Heart right ventricle (tissue), 16 donors: ENCODE data around the gene PLIN1. TPM values are rescaled to one million over a fixed set of nuclear protein-coding genes. Genes with fewer than 3 reads are reported as not detected.

Experiments used
- ATAC-seq, 8 donors: fragments of 200-7000 bp; cut with Tn5 transposase; one replicate each; pipeline ENCODE4 v1.9.1; 2020; ENCODE audit warnings: mild to moderate bottlenecking in 8 of 8, moderate library complexity in 8 of 8, moderate number of reproducible peaks in 1 of 8
- DNase-seq, 2 donors: peaks; one replicate each; pipeline ENCODE4 v3.0.0-alpha.2; 2020
- H3K27ac ChIP-seq, 10 donors: fragments of 200-600 bp; sonication (generic) in 2 of 10; one replicate each; pipeline versions ENCODE4 v1.5.0 to v1.8.0; 2020 to 2022; ENCODE audit warnings: mild to moderate bottlenecking in 3 of 10
- H3K27me3 ChIP-seq, 7 donors: fragments of 200-600 bp; one replicate each; pipeline ENCODE4 v1.8.0; 2021 to 2022; ENCODE audit warnings: mild to moderate bottlenecking in 2 of 7
- H3K36me3 ChIP-seq, 9 donors: fragments of 200-600 bp; sonication (generic) in 1 of 9; one replicate each; pipeline versions ENCODE4 v1.5.0 to v1.8.0; 2020 to 2022; ENCODE audit warnings: mild to moderate bottlenecking in 2 of 9
- H3K4me1 ChIP-seq, 9 donors: fragments of 200-600 bp; sonication (generic) in 1 of 9; one replicate each; pipeline versions ENCODE4 v1.5.0 to v1.8.0; 2020 to 2022; ENCODE audit warnings: mild to moderate bottlenecking in 4 of 9
- H3K4me3 ChIP-seq, 10 donors: fragments of 200-600 bp; sonication (generic) in 2 of 10; one replicate each; pipeline versions ENCODE4 v1.5.0 to v1.8.0; 2020 to 2022; ENCODE audit warnings: mild to moderate bottlenecking in 7 of 10, moderate library complexity in 2 of 10
- H3K9me3 ChIP-seq, 11 donors: fragments of 200-600 bp in 10 of 11; sonication (generic) in 2 of 11; one replicate each; pipeline versions ENCODE4 v1.5.0 to v1.8.0; 2013 to 2022; ENCODE audit warnings: mild to moderate bottlenecking in 2 of 11, control low read depth in 1 of 11, moderate library complexity in 1 of 11
- CTCF ChIP-seq, 9 donors: fragments of 200-600 bp; sonication (generic) in 2 of 9; IDR thresholded peaks; one replicate each; pipeline versions ENCODE4 v1.5.0 to v1.8.0; 2021 to 2022; ENCODE audit warnings: antibody characterized with exemption in 9 of 9, mild to moderate bottlenecking in 5 of 9, moderate library complexity in 1 of 9
- WGBS, 2 donors: extraction: QIAGEN DNeasy Blood & Tissue Kit; methylation state at CpG; one replicate each; pipeline ENCODE4 v1.1.7; 2013; ENCODE audit warnings: inconsistent platforms in 1 of 2; 5-methylcytosine and 5-hydroxymethylcytosine counted together
- intact Hi-C, 10 donors: fragments of 100-400 bp; cut with DNase I; formaldehyde crosslinking; loops; one replicate each; pipeline versions ENCODE4 v1.11.1 to v1.14.2; 2022
- polyA plus RNA-seq, 2 donors: library from polyadenylated mRNA; stranded (reverse); fragments of 200-250 nt; gene quantifications; one replicate each; pipeline ENCODE4 v1.2.3, GENCODE V29; 2013
- total RNA-seq, 10 donors: library from RNA; stranded (reverse); fragmentation: NEBNext Ultra II Directional in 3 of 10; extraction: Animal tissue kit (Norgen Biotek cat#: 25700) in 3 of 10; gene quantifications; one replicate each; pipeline versions ENCODE4 v1.2.1 to v1.2.4, GENCODE V29; 2021 to 2023
- donor health status: Arrhythmogenic right ventricular cardiomyopathy.
- donor health status: ischemic (EF 13 %, LVEDD 7.1; RV severe dilation, severe dysfunction).
- donor health status: healthy with polysubstance abuse.
- donor health status: DM: no; HTN: yes; CAD: no.
- donor health status: DM: no; HTN: no; CAD: no.
- donor health status: ischemic (EF 25% LVEDD 6.9; RV normal size, moderate dysfunction).
- donor health status: ischemic (EF 25% LVEDD 5.7; RV mildly dilated, moderate dysfunction).
- donor health status: healthy.
- donor health status: DM: yes; HTN: yes; CAD: no.
- donor health status: Ischemic cardiomyopathy.
- donor health status: ischemic (EF 35%, LVEDD 5.7; RV mildly dilated, moderate dysfunction).
- donor health status: nonischemic (EF 11% LVEDD 7.7; RV severe dilation, severe dysfunction).
- donor health status: DM: yes; HTN: yes; CAD: no.
- donor health status: PGD.
- donor health status: ischemic (EF 29% LVEDD 5.4; RV normal size, mild dysfunction).
- donor health status: nonischemic (EF 23%, LVEDD 6.1; RV moderate dilation, normal function).

The PLIN1 gene
- total and polyA plus RNA-seq, 12 donors, result 0.30 to 45.3 (median 10.0) TPM

GRCh38 chr15:89666184-89666857 lies 12.8 kb downstream of the PLIN1 start:
- TF ChIP-seq CTCF (IDR thresholded peaks at IDR 0.05), result no peak
- Histone ChIP-seq H3K36me3 (no peaks in the 10 kb centered on the region), H3K27me3 (peaks cover 0 to 10% (median 0%) of the 10 kb centered on the region in 7 donors), H3K9me3 (no peaks in the 10 kb centered on the region), H3K27ac (peak overlapping the region; percentile 82 to 96 (median 90)), H3K4me1 (peaks cover 12 to 31% (median 27%) of the 10 kb centered on the region in 9 donors), H3K4me3 (peak overlapping the region in 8 of 10 donors; percentile 22 to 60 (median 58))
- intact Hi-C loops, result no loop called here
- WGBS, 2 donors, result 92 to 95% methylated on average over 8 of the region's 8 CpGs
- DNase-seq (no peak), ATAC-seq (peak in 5 of 8 donors; percentile 2 to 32 (median 19))

GRCh38 chr15:89665449-89666181 lies 13.6 kb downstream of the PLIN1 start:
- Histone ChIP-seq H3K4me3 (peak overlapping the region in 9 of 10 donors; percentile 22 to 60 (median 57)), H3K36me3 (no peaks in the 10 kb centered on the region), H3K9me3 (no peaks in the 10 kb centered on the region), H3K27me3 (peaks cover 0 to 10% (median 0%) of the 10 kb centered on the region in 7 donors), H3K4me1 (peaks cover 12 to 31% (median 27%) of the 10 kb centered on the region in 9 donors), H3K27ac (peak overlapping the region; percentile 82 to 96 (median 90))
- DNase-seq (peak; percentile 61 to 76), ATAC-seq (peak; percentile 57 to 89 (median 71))
- intact Hi-C loops, result no loop called here
- TF ChIP-seq CTCF (IDR thresholded peaks at IDR 0.05), result no peak
- 2% methylated on average over 60 to 72 of the region's 72 CpGs for WGBS, 2 donors

GRCh38 chr15:89664441-89665350 lies 14.5 kb downstream of the PLIN1 start:
- TF ChIP-seq CTCF (IDR thresholded peaks at IDR 0.05), result no peak
- H3K27me3 ChIP-seq, result peaks cover 0 to 10% (median 0%) of the 10 kb centered on the region in 7 donors
- peak overlapping the region in 9 of 10 donors; percentile 22 to 60 (median 57) for H3K4me3 ChIP-seq
- intact Hi-C loops, result no loop called here
- no peak for DNase-seq
- WGBS, 2 donors, result 84 to 86% methylated on average over 13 of the region's 13 CpGs
- H3K27ac ChIP-seq, result peak overlapping the region; percentile 82 to 96 (median 90)
- H3K9me3 ChIP-seq, result no peaks in the 10 kb centered on the region
- no peaks in the 10 kb centered on the region for H3K36me3 ChIP-seq
- peaks cover 12 to 31% (median 27%) of the 10 kb centered on the region in 9 donors for H3K4me1 ChIP-seq
- no peak for ATAC-seq
